Dermis microvascular lymphatic vessel endothelial cell (primary cell): ENCODE data around the gene TUBGCP2. TPM values are rescaled to one million over a fixed set of nuclear protein-coding genes. Genes with fewer than 3 reads are reported as not detected.
A peak's percentile ranks its signal among the peaks of the same experiment; 100 is the strongest.

Experiments
- DNase-seq, 2 donors: peaks; one replicate each; pipeline versions ENCODE4 v3.0.0 to v3.0.0-alpha.2; 2010; ENCODE audit warnings: low read depth in 2 of 2
- total RNA-seq: library from RNA; depleted of rRNA; stranded (reverse); fragments of >200 nt; gene quantifications from 2 replicates; pipeline ENCODE4 v1.2.1, GENCODE V29; 2014

The TUBGCP2 gene
- total RNA-seq, 1 donor from 2014 or later, result 29.5 TPM

DNA sequence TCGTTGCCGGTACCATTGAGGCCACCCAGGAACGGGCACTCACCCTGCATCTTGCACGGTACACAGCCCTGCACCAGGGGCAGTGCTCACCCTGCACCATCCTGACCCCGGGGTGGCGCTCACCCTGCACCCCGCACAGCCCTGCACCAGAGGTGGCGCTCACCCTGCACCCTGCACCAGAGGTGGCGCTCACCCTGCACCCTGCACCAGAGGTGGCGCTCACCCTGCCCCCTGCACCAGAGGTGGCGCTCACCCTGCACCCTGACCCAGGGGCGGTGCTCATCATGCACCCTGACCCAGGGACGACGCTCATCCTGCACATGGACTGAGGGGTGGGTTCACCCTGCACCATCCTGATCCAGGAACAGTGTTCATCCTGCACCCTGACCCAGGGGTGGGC, 6.4 kb downstream of the TUBGCP2 start:
- no peak for DNase-seq

DNA sequence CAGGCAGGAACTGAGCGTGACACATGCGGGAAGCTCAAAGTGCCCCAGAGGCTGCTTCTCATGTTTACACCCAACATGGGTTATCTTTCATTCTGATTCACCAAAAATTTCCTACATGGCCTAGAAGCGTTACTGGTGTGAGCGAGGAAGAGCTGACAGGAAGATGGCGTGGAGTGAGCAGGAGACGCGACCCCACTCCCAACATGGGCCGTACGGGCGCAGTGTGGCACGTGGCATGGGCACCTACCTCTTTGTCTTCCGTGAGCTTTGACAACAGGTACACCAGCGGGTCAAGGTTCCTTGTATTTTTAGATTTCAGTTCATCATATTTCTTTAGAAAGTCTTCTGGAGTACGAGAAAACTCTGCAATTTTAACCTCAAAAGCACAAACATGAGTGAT, 8.9 kb downstream of the TUBGCP2 start:
- DNase-seq, result no peak

DNA sequence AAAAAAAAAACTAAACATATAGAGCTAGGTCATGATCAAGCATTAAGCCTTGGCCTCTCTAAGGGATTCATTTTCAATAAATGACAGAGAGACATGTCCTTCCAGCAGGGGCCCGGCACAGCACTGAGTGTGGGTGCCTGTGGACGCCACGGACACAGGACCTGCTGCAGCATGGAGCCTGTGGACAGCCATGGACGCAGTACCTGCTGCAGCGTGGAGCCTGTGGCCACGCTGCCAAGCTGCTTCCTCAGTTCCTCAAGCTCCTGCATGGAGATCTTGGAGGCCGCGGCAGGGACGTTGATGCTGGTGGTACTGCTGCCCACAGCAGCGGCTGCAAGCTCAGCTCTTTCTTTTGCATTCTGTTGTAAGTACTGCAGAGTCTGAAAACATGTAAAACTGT, 9.4 kb downstream of the TUBGCP2 start:
- DNase-seq, result no peak

DNA sequence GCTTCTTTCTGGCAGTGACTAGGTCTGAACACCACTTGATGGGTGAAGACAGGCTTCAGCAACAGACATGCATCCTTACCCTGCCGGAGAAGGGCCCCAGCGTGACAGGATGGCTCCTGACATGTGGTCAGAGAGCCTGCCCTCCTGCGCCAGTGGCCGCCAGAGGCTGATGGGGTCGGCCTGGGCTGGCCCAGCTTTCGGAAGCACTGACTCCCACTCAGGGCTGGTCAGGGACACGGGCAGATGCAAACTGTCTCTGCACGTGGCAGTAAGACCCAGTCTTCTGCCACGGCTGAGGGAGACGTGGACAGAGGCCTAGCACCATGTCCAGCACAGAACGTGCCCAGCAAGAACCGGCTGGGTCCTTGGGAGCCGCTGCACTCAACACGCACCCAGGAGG, 10.2 kb downstream of the TUBGCP2 start:
- no peak for DNase-seq

DNA sequence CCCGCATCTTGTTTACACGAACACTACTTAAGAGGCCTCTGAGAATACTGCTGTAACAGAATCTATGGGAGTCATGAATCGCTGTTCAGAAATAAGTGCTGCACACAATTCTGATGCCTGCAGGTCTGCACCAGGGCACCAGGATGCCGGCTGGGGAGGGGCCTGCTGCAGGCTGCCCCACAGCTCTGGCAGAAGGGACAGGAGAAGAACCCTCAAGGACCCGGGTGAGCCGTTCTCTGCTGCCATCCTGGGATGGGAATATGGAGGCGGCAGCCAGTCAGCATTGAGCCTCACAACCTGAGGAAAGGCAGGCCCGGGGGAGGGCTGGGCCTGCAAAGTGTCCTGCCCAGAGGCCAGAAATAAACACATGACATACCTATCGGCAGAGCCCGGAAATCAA, 11.2 kb downstream of the TUBGCP2 start:
- DNase-seq, result no peak

DNA sequence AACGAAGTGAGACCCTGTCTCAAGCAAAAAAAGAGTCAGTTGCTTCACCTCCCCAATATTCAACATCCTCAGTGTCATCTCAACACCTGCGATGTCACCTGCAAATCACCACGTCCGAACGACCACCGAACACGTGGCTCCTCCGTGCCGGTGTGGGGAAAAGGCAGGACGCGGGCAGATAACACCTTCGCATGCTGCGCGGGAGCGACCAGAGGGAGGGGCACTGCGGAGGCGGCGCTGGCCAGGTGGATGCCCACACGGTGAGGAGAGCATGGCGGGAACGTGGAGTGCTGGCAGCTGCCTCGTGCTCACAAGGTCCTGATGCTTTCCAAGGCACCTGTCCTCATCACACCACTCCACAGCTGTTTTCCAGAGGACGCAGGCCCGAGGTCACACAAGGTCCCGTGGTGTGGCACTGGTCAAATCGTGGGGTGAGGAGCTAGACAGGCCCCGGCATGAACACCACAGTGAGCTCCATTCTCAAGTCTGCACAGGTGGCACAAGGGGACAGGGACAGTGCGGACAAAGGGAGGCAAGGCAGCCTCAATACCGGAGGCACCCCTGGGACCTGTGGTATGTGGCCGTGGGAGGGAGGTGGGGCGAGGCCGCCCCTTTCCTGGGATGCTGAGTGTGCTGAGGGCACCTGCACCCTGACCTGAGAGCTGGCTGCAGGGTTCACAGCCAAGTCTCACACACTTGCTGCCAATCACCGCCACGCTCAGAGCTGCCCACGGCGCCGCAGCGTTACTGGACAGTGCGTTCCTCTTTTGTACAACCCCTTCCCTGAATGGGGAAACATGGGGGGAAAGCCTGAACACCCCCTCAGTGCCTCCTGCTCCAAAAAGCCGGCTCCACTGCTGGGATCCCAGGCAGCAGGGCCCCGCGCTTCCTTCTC, 13.0 kb downstream of the TUBGCP2 start:
- no peak for DNase-seq

DNA sequence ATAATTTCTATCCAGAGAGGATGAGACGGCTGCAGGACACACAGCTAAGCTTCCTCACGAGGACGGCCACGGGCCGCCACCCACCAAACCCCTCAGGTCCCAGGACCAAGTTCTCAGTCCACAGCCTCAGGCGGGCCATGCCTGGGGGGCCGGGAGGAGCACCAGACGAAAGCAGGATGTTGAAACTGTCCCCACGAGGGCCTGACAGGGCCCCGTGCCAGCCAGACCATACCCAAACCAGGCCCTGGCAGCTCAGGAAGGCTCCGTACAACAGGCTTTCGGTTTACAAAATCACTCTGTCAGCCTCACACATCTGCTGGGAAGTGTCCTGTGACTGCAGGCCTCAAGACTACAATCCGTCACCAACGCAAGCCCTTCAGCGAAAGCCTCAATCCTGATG, 14.5 kb downstream of the TUBGCP2 start:
- DNase-seq, result no peak

DNA sequence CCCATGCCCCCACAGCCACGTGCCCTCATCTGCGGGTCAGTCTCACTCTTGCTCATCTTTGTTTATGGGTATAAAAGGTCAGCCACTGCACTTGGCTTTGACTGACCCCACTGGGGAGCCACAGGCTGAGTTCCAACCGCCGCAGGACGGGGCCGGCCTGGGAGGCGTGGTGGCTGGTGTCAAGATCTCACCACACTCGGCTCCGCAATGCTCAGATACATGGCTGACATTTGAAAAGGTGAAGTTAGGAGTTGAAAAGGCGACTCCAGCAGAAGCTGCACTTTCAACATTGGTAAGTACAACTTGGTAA, 14.9 kb downstream of the TUBGCP2 start:
- DNase-seq, result no peak

DNA sequence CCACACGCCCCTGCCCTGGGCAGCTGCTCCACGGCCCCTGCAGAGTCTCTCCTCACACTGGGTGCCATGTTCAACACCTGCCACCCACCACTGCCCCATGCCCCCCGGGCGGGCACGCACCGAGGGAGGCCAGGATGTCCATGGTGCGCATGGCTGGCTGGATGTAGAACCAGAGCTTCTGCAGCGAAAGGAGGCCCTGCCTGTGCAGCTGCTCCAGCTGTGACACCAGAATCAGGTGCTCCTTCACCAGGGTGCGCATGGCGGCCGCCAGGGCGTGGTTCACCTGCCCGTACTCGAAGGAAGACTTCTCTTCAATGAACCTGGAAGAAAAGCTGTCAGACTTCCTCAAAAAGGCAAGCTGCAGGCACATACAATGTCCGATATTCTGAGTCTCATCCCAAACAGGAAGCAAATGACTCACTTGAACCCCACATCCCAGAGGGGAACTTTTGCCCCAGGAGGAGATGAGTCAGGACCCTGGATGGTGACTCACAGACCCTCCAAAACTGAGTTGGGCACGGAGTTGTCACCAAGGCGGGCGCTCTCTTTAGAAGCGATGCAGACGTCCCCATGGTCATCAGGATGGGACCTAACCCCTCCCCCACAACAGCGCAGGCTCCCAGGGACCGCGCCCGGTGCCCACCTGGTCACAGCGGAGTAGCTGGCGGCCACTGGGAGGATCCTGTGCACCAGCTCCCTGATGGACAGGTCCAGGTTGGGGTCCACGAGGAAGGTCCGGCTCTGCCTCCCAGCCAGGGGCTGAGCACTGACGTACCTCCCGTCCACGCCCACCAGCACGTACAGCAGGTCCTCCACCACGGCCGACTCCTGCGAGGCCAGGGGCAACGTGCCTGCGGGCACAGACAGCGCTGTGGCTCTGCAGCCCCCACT, 15.5 kb downstream of the TUBGCP2 start:
- peak in 1 of 2 donors; percentile 73 for DNase-seq

DNA sequence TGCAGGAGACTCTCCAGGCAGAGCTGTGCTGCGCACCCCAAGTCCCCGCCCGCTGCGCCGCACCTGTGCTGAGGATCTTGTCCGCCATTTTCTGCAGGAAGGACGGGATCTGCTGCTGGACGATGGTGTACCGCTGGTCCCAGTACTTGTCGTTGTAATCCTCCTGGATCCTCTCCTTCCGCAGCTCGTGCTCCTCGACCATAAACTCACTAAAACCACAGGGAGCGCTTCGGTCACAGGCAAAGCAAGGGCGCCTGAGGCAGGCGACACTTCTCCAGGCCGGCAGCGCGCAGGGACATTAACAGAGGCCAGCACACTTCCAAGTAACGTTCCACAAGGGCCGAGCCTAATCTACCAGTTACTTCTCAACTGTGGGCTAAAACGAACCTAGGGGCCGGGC, 18.9 kb downstream of the TUBGCP2 start:
- DNase-seq, result no peak

DNA sequence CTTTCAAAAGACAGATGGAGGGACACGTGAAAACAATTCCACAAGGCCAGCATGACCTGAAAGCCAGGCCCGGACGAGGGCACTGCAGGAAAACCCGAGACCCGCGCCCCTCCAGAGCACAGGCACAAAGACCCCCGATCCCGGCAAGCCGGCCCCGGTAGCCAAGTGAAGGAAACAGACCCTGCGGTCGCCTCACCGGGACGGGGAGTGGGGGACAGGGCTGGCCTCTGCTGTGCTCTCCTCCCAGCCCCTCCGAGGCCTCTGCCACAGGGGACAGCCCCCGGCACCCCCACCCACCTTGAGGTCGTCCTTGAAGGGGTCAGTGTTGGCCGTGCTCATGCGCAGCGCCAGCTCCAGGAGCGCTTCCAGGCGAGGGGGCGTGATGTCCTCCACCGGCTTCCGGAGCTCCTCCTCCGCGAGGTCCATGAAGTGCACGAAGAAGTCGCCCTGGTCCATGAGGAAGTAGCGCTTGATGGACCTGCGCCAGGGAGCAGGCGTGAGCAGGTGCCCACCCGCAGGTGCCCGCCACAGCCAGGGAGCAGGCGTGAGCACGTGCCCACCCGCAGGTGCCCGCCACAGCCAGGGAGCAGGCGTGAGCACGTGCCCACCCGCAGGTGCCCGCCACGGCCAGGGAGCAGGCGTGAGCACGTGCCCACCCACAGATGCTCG, 20.7 kb downstream of the TUBGCP2 start:
- no peak for DNase-seq

DNA sequence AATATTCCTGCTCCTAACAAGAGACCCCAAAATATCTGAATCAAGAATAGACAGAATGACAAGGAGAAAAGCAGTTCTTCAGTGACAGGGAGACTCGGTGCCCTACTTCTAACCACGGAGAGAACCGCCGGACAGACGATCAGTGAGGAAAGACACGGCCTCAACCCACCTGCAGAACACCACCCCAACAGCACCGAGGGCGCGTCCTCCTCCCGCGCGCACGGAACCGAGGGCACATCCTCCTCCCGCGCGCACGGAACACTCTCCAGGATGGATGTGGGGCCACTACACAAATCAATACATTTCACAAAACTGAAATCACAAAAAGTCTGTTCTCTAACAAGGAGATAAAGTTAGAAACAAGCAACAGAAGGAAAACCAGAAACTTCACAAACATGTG, 22.3 kb downstream of the TUBGCP2 start:
- no peak for DNase-seq

DNA sequence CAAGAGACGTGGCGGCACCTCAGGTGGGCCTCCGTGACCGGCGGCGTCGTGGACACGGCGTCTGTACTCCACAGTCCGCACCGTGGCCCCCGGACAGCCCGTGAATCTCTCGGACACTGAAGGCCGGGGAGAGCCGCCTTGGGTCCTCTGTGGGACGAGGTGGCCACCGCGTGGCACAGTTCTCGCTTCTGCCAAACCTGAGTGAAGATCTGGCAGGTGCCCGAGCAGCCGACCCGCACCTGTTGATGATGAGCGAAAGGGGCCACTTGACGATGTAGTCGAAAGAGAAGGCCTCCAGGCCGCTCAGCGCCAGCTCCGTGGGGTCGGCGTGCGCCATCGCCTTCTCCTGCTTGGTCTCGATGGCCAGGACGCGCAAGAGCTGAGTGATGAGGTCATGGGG, 23.5 kb downstream of the TUBGCP2 start:
- DNase-seq, result no peak

DNA sequence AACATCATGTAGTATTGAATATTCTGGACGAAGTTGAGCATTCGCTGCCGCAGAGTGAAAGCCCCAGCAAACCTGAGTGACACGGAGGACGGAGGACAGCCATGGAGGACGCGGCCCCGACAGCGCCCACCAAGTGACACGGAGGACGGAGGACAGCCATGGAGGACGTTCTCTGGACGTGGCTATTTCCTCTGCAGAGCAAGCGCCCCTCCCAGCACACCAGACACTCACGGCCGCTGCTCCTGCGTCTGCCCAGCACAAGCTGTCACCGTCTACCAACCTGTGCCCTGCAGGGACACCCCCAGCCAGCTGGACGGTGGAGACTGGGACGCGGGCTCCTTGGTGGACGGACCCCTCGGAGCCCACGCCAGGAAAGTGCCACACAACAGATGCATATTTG, 24.7 kb downstream of the TUBGCP2 start:
- DNase-seq, result no peak

DNA sequence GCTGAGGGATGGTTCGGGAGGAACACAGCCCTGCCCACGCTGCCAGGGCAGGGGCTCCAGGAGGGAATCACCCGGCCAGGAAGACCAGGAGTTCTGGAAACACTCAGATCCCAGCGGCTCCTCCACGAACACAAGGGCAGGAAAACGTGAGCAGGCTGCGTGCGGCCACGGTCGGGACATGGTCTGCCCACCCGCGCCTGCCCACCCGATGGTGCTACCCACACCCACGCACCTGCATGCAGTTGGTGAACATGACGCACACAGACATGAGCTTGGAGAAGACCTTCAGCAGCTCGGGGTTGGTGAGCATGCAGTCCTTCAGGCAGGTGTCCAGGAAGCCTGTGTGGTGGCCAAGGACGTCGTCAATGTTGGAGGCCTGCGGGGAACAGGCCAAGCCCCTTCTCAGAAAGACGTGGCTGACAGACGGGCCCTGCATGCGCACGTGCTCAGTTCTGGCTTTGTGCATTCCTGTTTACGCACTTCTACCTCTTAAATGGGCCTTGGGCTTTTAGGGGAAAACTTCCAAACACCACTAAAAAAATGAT, 25.8 kb downstream of the TUBGCP2 start:
- DNase-seq, result no peak

DNA sequence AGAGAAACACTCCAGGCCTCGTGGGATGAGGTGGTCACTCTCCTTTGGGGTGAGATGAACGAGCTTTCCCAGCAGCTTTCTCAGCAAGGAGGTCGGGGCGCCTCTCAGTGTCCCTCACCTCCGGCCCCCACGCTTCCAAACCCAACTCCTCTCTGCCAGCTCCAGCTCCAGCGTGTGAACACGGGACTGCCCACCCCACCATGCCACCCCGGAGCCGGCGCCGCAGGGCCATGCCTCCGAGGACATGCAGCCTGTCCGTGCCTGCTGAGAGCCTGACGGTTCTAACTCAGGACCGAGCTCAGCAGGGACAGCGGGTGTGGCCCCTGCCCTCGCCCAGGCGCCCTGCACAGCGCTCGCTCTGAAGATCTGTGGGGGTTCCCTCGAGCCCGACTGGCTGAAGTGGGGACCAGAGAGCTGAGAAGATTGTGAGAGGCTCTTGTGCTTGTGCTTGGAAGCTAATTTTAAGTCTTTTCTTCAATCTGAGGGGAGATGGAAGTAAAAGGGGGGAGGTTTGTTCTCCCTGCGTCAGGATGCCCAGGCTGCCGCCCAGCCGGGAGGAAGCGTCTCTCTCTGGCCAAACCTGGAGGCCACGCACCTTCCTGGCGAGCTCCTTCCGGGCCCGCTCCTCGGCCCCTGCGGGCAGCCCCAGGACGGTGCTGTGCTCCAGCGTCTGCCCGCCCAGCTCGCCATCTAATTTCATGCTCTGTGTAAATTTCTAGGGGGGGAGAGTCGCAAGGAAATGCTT, 26.9 kb downstream of the TUBGCP2 start:
- no peak for DNase-seq

DNA sequence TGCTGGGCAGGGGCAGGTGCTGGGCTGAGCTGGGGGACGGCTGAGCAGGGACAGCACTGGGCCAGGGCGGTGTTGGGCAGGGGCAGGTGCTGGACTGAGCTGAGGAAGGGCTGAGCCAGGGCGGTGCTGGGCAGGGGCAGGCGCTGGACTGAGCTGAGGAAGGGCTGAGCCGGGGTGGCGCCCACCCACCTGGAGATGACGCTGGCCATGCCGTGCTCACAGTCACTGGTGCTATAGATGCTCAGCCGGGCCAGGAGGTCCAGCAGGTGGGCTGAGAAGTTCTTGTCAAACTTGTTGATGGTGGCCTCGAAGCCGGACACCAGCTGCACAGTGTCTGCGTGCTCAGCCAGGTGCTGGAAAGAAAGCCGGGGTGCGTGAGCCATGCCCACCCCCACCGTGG, 27.6 kb downstream of the TUBGCP2 start:
- DNase-seq, result no peak

DNA sequence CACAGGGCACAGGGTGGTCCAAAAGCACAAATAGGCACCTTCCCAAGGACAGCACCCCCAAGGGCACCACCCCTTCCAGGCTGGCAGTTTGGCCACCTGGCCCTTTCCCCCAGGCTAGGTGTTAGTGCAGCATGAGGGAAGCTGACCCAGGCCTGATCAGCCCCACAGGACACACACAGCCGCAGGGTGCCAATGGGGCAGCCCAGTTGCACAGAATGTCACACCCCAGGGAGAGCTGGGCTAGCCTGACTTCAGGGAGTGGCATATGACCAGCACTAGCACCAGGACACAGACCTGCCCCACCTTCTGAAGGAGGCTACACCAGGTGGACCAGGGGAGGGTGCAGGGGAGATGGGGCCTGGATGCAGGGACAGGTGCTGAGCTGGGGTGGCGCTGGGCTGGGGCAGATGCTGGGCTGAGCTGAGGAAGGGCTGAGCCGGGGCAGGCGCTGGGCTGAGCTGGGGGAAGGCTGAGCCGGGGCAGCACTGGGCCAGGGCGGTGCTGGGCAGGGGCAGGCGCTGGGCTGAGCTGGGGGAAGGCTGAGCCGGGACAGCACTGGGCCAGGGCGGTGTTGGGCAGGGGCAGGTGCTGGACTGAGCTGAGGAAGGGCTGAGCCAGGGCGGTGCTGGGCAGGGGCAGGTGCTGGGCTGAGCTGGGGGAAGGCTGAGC, 28.1 kb downstream of the TUBGCP2 start:
- DNase-seq, result no peak

DNA sequence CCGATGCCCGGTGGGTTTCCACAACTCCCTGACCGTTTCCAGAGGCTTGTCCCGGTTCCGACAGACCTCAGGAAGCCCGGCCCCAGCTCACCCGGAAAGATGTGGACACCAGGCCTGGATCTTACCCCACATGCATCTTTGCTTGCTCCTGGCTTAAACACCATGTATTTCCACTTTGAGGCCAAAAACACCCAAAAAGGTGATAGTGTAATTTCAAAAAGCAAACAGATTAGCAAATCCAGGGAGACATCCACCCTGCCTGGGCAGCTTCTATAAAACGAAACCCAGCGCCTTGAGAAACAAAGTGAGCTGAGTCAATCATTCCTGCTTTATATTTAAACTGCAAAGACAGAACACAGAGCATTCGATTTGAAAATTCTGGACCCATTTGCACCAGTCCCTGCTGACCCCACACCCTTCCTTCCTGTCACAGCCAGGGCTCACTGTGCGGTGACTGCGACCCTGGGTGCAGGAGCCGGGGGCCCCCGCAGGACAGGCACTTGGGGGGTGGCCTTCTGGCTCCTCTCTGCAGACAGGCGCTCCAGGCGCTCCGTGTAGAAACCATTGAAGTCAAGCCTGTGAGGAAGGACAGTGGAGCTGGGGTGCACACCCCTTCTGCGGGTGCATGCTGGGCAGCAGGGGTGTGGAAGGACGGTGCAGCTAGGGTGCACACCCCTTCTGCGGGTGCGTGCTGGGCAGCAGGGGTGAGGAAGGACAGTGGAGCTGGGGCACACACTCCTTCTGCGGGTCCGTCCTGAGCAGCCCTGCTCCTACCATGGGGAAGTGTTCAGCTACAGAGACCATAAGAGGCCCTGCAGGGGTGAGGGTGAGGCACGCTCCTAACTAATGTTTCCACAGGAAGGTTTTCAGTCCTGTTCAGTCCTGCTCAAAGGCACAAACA, 29.1 kb downstream of the TUBGCP2 start:
- DNase-seq, result no peak
